ENCODE measurements around the gene AQP2.
A peak's percentile ranks its signal among the peaks of the same experiment; 100 is the strongest.

The AQP2 gene, protein sequence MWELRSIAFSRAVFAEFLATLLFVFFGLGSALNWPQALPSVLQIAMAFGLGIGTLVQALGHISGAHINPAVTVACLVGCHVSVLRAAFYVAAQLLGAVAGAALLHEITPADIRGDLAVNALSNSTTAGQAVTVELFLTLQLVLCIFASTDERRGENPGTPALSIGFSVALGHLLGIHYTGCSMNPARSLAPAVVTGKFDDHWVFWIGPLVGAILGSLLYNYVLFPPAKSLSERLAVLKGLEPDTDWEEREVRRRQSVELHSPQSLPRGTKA

DNA sequence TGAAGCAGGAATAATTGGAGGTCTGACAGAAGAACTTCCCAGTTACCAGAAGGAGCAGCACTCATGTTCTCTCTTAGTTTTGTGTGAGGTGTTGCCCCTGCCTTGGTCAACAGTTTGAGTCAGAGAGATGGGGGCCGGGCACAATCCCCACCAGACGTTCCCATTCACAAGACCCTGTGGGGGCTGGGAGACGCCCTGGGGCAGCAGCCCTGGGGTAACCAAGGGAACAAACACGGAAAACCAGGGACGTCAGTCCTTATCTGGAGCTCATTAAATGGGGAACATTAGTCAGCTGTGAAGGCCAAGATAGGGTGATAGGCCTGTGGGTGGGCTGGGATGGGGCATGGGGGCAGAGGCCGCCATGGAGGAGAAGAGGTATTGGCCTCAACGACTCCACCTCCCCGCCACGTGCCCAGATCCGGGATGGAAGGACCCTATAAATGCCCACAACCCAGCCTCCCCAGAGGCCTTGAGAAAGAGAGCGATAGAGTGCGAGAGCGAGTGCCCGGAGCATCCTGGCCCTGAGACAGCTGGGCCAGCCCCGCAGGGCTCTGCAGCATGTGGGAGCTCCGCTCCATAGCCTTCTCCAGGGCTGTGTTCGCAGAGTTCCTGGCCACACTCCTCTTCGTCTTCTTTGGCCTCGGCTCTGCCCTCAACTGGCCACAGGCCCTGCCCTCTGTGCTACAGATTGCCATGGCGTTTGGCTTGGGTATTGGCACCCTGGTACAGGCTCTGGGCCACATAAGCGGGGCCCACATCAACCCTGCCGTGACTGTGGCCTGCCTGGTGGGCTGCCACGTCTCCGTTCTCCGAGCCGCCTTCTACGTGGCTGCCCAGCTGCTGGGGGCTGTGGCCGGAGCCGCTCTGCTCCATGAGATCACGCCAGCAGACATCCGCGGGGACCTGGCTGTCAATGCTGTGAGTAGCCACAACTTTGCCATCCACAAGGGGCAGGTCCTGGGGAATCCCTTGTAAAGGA lies at the start of gene AQP2:
Gene AQP2, plus strand, starts transcription at position 465 of the 979 bp plus-strand sequence. Its CDS starts 94 bp downstream, at position 559.
- DNase-seq (ENCODE audit: low spot score): no peak

DNA sequence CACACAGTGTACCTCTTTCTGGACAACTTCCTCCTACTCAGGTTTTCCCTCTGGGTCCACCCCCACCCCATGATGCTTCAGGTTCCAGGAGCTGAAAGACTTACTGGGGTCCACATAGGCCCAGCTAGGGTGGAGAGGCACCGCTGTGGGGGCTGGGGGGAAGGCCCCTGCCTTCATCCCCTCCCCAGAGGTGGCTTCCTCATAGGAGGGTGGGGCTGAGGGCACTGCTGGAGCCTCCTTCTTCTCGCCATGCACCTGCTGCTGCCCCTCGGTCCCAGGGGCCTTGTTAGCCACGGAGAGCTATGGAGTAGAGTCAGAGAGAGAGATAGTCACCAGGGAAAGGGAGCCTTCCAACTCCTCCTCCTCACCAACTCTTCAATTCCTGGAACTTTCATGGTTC lies 49.5 kb upstream of the AQP2 start:
- DNase-seq (ENCODE audit: low spot score): no peak

DNA sequence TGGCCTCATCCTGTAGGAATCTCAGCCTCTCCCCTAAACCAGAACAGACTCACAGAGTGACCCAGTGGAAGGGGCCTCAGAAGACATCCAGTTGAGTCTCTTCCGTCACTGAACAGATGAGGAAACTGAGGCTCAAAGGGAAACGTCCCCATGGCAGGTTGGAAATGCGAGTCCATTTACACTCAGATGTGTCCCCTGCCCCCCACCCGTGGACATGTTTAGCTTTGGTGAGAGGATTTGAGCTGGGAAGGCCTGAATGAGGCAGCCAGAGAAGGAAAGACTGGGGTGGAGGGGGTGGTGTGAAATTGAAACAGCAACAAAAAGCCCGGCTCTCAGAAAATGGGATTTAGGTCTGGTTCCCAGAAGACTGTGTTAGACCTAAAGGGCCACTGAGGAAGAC lies 48.6 kb upstream of the AQP2 start:
- DNase-seq (ENCODE audit: low spot score): no peak

DNA sequence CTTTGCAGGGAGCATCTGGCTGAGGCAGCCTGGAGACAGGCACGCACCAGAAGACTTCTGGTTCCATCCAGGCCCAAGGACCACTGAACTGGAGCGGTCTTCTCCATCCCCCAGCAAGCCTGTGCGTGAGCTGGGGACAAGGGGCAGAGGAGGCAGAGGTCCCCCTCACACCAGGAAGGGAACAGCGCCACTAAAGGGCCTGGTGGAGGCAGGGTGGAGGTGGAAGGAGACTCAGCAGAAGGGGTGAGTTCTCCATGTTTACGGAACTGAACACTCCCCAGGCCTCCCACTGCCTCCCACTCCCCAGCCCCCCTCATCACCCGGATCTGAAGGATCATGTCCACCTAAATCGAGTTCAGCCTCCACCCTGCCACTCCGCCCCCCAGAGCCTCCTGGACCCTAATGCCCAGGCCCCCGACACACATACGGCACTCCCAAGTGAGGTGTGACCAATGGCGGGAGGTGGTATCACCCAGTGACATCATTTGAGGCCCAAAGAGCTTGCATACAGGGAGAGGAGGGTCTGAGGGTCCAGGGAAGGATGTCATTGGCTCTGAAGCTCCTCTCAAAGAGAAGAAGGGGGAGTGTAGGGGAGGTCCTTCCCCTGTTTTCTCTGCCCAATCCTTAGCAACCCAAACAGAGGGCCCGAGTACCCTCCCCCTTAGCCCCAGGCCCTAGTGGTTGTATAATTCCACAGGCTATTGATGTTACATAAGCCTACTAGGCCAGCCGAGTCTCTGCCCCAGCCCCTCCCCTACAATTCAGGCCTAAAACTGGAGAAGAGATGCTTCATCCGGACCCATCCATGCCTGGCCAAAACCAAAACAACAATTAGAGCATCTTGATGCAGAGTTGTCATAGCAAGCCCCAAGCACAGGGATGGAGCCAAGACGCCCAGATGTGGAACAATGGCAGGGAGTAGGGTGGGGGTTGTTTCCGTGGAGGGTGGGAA lies 47.9 kb upstream of the AQP2 start:
- DNase-seq (ENCODE audit: low spot score): peak; percentile 70

DNA sequence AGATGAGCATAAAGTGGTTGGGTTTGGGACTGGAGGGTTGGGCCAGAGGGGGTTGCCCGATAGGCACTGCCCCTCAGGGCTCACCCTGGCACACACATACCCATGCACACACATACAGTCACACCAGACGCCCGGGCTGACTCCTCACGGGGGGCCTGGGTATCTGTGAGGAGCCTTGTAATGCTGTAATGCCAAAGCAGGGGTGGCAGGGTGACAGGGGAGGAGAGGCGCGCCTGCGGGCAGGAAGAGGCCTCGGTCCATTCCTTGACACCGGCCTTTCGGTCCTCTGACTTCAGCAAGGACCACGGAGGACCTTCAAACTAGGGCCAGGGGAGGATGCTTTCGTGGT lies 47.2 kb upstream of the AQP2 start:
- DNase-seq (ENCODE audit: low spot score): no peak

DNA sequence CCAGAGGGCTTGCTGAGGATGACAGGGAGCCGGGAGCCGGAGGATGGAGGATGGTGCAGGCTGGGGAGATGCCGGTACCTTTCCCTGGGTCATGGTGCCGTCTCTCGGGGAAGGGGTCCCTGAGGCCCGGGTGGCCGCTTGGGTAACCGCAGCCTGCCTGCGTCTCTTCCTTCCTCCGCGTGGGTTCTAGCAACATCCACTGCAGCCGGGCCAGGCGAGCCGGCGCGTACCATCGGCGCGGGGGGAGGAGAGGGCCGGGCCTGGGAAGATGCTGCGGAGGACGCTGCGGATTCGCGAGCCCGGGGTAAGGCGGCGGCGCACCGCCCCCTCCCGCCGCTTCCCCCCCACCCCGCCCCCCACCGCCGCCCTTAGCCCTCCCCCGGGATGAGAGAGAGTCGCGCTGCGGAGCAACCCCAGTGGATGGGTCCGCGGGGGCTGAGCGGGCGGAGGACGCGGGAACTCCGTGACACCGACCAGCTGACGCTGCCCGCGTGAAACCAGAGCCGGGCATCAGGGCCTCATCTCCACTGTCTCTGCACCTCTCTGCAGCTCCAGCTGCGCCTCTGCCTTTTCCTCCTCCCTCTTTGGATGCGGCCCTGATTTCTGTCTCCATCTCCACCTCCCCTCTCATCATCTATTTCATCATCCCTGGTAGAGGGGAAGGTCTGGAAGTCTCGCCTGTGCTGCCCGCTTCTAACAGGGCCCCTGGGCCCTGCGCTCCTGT lies 46.7 kb upstream of the AQP2 start, which contains the start of gene FAIM2:
Gene FAIM2, minus strand, starts transcription at position 201 of the 724 bp plus-strand sequence. Its CDS starts 108 bp downstream, at position 93.
- DNase-seq (ENCODE audit: low spot score): peak; percentile 75

DNA sequence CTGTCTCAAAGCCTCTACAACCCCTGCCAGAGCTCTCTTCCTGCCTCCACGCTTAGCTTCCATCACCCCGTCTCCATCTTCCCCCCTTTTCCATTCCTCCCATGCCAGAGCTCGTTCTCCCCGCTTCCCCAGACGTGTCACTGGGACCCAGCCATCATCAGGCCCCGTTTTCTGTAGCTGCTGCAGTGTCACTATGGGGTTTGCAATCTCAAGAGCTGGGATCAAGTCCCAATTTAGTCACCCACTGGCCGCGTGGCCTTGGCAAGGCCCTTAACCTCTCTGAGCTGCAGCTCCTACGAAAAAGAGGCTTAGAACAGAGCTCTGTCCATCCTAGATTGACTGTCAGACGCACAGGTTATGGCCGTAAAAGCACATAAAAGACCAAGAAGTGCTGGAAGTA lies 45.9 kb upstream of the AQP2 start:
- no peak for DNase-seq (ENCODE audit: low spot score)

DNA sequence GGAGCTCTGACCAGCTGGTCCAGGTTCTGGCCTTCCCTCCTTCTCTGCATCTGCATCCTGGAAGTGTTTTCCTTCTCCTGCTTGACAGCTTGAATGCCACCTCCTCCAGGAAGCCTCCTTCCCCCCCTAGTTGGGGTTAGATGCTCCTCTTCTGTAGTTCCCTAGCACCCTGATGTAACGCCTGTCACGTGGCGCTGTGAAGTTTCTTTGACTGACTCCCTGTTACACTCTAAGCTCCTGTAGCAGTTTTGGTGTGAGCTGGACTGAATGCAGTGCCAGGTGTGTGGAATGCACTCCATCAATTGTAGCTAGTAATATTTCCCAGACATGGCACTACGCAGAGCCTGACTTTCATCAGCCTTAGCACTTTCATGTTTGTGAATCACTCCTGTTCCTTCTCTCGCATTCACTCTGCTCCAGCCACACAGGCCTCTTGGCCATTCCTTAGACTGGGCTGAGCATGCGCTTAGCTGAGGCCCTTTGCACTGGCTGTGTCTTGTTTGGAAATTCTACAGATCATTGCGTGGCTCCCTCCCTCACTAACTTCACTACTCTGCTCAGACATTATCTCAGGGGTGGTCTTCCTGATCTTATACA lies 44.7 kb upstream of the AQP2 start:
- no peak for DNase-seq (ENCODE audit: low spot score)

DNA sequence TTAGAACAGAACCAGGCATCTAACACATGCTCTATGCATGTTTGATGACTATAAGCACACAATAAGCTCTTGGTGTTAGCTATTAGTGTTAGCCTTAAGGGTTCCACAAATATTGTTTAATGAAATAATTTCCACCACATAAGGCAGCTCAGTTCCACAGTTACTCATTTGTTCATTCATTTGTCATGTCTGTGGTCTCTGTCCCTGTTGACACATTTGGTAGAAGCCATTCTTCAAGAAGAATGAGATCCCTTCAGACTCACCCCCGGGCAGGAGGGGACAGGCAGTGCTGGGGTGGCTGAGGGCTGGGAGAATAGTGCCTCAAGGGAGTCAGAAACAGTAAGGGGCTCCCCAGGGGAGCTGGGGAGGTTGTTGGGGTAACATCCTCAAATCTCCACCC lies 43.2 kb upstream of the AQP2 start:
- DNase-seq (ENCODE audit: low spot score): peak; percentile 60

DNA sequence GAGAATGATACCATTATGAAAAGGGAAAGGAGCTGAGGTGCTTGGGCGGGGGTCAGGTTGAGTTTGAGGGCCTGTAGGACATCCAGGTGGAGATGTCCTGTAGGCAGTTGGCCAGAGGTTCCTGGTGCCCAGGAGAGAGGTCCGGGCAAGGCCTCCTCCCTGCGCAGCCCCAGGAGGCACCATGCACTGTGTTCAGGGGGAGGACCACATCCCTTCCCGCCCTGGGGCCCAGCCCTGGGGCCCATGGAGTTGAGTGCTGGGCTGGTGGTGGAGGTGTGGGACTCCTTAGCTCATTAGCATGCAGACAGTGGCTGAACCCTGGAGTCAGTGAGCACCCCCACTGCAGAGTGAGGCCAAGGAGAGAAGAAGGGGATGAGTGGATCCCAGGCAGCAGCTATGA lies 41.2 kb upstream of the AQP2 start:
- DNase-seq (ENCODE audit: low spot score): no peak

DNA sequence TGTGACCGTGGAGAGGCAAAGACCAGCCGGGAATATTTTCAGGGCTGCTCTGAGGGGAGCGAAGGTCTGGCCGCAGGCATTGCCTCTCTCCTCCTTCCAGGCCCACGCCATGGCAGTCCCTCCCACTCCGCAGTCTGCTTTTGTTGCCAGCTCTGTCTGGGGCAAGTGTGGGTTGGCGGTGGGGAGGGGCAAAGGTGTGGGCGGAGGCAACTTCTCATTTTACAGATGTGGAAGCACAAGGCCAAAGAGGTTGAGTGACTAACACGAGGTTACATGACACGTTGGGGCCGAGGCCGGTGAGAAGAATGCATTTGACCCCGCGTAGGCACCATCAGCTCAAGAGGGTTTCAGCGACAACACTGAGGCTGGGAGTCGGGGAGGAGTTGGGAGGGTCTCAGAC lies 40.7 kb upstream of the AQP2 start:
- DNase-seq (ENCODE audit: low spot score): no peak

DNA sequence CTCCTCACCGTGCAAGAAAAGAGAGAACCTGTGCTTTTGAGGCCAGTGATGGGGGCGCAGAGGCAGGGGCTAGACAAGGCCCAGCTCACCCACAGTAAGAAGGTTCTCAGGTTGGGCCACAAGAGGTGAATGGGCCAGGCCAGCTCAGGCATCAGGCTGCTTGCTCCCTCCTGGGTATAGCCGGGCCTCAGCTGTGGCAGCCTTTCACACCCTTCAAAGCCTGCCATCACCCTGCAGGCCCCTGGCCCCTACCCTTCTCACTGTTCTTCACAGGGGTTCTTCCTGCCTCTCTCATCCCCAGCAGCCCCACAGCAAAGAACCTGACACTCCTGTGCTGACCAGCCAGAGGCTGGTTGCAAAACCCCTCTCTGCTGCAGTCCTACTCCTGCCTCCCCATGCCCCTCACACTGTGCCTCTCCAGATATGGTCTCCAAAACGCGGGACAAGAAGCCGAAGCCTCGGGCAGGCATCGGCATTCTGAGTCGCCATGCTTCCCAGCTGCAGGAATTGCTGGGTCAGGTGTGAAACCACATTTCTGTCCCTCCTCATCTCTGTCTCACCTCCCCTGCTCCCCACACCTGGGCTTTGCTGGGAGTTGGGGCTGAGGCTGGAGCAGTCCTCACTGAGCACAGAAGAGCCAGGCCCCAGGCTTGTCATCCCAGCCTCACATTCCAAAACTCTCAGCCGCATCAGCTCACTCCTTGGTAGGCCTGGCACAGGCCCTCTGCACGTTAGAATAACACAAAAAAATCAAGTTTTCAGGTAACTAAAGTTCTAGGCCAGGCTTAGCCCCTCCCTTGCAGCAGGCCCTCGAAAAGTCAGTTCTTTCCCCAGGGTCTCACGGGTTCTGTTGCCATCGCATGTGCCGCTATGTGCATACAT lies 40.0 kb upstream of the AQP2 start:
- DNase-seq (ENCODE audit: low spot score): no peak

DNA sequence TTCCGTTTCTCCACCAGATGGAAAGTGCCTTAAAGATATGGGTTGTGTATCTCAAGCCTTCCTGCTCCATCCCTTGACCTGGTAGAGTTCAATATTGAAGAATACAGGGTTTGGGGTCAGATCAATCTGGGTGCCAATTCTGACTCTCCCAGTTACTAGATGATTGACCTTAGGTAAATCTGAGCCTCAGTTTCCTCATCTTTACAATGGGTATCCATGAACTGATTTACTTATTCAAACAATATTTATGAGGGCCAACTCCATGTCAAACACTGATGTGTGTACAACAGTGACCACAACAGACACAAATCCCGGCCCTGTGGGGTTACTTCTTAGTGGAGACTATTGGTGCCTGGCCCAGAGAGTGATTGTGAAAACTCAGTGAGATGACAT lies 39.3 kb upstream of the AQP2 start:
- no peak for DNase-seq (ENCODE audit: low spot score)

DNA sequence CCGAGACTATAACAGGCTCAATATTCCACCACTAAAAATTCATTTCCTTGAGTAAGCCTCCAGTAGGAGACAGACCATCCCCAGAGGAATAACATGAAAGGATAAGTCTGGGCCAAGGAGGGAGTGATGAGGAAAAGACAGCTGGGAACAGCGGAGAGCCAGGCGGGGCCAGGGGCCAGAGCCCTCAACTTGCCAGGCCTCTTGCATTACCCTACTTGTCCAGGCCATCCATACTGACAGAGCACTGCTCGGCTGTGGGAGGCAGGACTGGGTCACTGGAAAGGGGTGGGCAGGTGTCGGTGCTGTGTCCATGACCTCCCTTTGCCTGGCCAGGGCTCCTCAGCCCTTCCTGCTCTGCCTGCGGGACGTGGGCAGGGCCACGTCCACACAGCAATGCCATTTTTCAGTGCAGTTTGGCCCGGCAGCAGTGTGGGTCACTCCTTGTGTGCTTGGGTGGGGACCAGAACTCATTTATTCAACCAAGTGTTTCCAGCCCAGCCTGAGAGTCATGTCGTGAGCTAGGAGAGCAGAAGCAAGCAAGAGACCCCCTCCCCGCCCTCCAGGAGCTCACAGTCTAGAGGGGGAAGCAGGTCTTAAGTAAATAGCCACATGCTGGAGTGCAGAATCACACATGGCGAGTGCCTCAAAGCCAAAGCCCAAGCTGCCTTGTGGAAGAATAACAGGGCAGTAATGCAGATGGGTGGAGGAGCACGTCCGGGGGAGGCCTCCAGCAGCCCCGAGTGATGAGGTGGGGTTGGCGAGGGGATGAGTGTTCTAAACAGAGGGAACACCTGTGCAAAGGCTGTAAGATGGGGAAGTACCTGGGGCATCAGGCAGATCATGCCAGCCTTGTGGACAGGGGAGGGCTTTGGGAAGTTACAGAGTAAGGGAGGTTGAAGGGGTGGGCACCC lies 37.9 kb upstream of the AQP2 start:
- DNase-seq (ENCODE audit: low spot score): no peak

DNA sequence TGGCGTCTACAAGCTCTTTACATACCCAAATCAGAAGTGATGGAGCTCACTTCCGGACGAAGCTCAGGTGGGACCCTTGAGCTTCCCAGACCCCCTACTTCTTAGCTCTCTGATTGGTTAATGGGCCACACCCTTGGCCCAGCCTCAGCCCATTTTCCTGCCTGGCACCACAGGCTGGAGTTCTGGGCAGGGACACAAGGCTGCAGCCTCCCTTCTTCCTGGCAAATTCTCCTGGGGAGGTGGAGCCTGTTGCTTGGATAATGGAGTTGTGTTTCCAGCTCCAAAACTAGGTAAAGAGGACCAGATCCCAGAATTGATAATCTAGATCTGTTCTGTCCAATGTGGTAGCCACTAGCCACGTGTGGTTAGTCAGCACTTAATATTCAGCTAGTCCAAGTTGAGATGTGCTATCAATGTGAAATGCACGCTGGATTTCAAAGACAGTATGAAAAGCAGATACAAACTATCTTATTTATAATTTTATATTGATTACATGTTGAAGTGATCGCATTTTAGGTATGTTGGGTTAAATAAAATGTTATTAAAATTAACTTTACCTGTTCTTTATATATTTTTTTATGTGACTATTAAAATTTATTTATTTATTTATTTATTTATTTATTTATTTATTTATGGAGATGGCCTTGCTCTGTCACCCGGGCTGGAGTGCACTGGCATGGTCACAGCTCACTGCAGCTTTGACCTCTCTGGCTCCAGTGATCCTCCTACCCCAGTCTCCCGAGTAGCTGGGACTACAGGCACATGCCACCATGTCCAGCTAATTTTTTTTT lies 34.2 kb upstream of the AQP2 start:
- no peak for DNase-seq (ENCODE audit: low spot score)

DNA sequence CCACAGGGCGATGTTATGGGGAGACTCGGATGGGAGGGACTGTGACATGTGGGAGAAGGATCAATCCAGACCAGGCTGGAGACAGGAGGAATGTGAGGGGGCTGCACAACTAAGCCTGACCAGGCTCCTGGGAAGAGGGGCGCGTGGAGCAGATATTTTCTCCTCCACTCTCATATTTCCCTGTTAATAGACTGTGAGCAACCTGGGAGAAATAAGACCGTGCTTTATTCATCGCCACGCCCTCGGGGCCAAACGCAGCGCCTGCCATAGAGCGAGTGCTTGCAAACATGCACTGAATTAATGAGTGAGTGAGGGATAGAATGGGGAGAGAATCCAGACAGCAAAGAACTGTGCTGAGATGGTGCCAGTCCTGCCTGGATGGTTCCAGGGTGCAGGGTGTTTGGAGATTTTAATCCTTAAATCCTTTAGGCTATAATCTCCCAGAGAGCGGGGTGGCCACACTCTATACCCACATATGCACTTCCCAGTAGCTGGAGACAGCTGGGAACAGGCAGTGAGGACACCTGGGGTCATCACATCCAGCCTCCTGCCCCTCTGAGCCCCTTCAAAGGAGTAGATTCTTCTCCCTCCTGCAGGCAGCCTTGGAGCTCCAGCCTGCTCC lies 33.3 kb upstream of the AQP2 start:
- no peak for DNase-seq (ENCODE audit: low spot score)

DNA sequence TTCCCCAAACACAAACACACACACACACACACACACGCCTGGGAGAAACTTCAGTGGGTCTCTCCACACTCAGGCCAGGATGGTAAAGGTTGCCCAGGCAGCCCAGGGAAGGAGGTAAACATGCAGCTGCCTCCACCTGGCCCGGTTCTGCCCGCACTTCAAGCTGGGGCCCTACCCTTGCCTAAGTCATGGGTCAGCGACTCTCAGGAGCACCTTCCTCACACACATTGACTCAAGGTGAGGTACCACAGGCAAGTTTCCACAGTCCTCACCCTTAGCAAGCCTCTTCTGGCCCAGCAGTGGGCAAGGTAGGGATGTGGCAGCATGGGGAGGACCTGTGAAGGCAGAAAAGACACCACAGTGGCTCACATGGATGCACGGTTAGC lies 32.8 kb upstream of the AQP2 start:
- DNase-seq (ENCODE audit: low spot score): no peak

All from pons (tissue), 1 donor.